GM19238 (cell line): ENCODE results near the gene C6orf62.
"Not testable (repeated sequence)": the region's sequence is repeated elsewhere in the genome, so short reads cannot be mapped to it uniquely, and the experiment has no call there.

Source experiments
- DNase-seq: peaks from one replicate; pipeline ENCODE4 v3.0.0; 2011; ENCODE audit warnings: low spot score; ENCODE audit not compliant: insufficient read length

C6orf62 gene

GRCh38 chr6:24719125-24719971 lies at the start of gene C6orf62:
C6orf62 (minus strand) TSS chr6:24719154; CDS start chr6:24718668, 486 bp downstream.
- peak; percentile 20 for DNase-seq

- no peak for DNase-seq
Observed at GRCh38 chr6:24768361-24768760, 49.4 kb upstream of the C6orf62 start.

GRCh38 chr6:24766680-24767462 lies 47.9 kb upstream of the C6orf62 start:
- DNase-seq: no peak

GRCh38 chr6:24765968-24766367 lies 47.0 kb upstream of the C6orf62 start:
- DNase-seq: not testable (repeated sequence)

GRCh38 chr6:24764833-24765828 lies 46.2 kb upstream of the C6orf62 start:
- not testable (repeated sequence) for DNase-seq

- no peak for DNase-seq
Observed at GRCh38 chr6:24763578-24763977, 44.6 kb upstream of the C6orf62 start.

- no peak for DNase-seq
Observed at GRCh38 chr6:24761851-24762250, 42.9 kb upstream of the C6orf62 start.

GRCh38 chr6:24761193-24761835 lies 42.4 kb upstream of the C6orf62 start:
- DNase-seq: no peak

GRCh38 chr6:24760210-24760609 lies 41.3 kb upstream of the C6orf62 start:
- no peak for DNase-seq

GRCh38 chr6:24759718-24760117 lies 40.8 kb upstream of the C6orf62 start:
- no peak for DNase-seq

- DNase-seq: no peak
Observed at GRCh38 chr6:24757611-24758010, 38.7 kb upstream of the C6orf62 start.

GRCh38 chr6:24755279-24755678 lies 36.3 kb upstream of the C6orf62 start:
- DNase-seq: no peak

GRCh38 chr6:24754378-24754777 lies 35.4 kb upstream of the C6orf62 start:
- DNase-seq: not testable (repeated sequence)

- no peak for DNase-seq
Observed at GRCh38 chr6:24753545-24753944, 34.6 kb upstream of the C6orf62 start.

- DNase-seq: no peak
Observed at GRCh38 chr6:24752917-24753492, 34.1 kb upstream of the C6orf62 start.

- no peak for DNase-seq
Observed at GRCh38 chr6:24752503-24752902, 33.5 kb upstream of the C6orf62 start.

- not testable (repeated sequence) for DNase-seq
Observed at GRCh38 chr6:24750878-24751277, 31.9 kb upstream of the C6orf62 start.

GRCh38 chr6:24749297-24749696 lies 30.3 kb upstream of the C6orf62 start:
- DNase-seq: no peak

GRCh38 chr6:24744911-24745310 lies 26.0 kb upstream of the C6orf62 start:
- DNase-seq: no peak

- DNase-seq: no peak
Observed at GRCh38 chr6:24743944-24744335, 25.0 kb upstream of the C6orf62 start.
